ENCODE measurements around the gene DLG2.

The DLG2 gene

GRCh38 chr11:84140386-84141169, 1486.6 kb downstream of the DLG2 start:
- H3K4me1 Mint-ChIP-seq, result peaks cover 17% of the 10 kb centered on the region
- H3K27me3 Mint-ChIP-seq (ENCODE audit: low read depth), result no peaks in the 10 kb centered on the region

GRCh38 chr11:84137960-84138359, 1489.2 kb downstream of the DLG2 start:
- peaks cover 17% of the 10 kb centered on the region for H3K4me1 Mint-ChIP-seq
- TF ChIP-seq, protein P1, sequence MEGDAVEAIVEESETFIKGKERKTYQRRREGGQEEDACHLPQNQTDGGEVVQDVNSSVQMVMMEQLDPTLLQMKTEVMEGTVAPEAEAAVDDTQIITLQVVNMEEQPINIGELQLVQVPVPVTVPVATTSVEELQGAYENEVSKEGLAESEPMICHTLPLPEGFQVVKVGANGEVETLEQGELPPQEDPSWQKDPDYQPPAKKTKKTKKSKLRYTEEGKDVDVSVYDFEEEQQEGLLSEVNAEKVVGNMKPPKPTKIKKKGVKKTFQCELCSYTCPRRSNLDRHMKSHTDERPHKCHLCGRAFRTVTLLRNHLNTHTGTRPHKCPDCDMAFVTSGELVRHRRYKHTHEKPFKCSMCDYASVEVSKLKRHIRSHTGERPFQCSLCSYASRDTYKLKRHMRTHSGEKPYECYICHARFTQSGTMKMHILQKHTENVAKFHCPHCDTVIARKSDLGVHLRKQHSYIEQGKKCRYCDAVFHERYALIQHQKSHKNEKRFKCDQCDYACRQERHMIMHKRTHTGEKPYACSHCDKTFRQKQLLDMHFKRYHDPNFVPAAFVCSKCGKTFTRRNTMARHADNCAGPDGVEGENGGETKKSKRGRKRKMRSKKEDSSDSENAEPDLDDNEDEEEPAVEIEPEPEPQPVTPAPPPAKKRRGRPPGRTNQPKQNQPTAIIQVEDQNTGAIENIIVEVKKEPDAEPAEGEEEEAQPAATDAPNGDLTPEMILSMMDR (IDR thresholded peaks at IDR 0.05; ENCODE audit: unreplicated experiment in 3 of 3), result no peak

More at GRCh38 chr11:84140386-84141169, 1486.6 kb downstream of the DLG2 start:
- TF ChIP-seq, protein P1 (IDR thresholded peaks at IDR 0.05; ENCODE audit: unreplicated experiment in 3 of 3), result no peak
- H3K4me3 Mint-ChIP-seq, result no peak overlapping the region
- H3K27ac Mint-ChIP-seq, result no peak overlapping the region
- H3K9me3 Mint-ChIP-seq, result no peaks in the 10 kb centered on the region
- H3K36me3 Mint-ChIP-seq (ENCODE audit: low read depth), result no peaks in the 10 kb centered on the region

DNA sequence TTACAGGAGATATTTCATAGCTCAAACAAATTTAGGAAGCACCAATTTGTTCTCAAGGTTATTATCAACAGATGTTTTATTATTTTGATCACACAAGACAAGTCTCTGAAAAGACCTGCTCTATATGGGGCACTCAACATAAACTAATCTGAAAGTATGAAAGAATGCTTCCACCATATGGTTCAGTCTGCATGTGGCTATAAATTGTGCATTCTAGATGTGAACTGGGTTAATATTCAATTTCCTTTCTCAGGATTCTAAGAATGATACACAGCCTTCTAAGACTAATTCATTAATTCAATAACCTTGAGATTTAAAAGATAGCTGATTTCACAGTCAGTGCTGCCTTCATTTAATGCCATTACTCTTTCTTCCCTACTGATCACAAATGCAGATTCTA, 1489.6 kb downstream of the DLG2 start:
- Mint-ChIP-seq H3K27me3 (ENCODE audit: low read depth) (no peaks in the 10 kb centered on the region), H3K27ac (peak overlapping the region; percentile 8 to 44 (median 37)), H3K9me3 (no peaks in the 10 kb centered on the region), H3K4me3 (no peak overlapping the region), H3K36me3 (ENCODE audit: low read depth) (no peaks in the 10 kb centered on the region), H3K4me1 (peaks cover 17% of the 10 kb centered on the region)
- TF ChIP-seq, protein P1 (IDR thresholded peaks at IDR 0.05; ENCODE audit: unreplicated experiment in 3 of 3), result no peak

More at GRCh38 chr11:84137960-84138359, 1489.2 kb downstream of the DLG2 start:
- Mint-ChIP-seq H3K4me3 (no peak overlapping the region), H3K36me3 (ENCODE audit: low read depth) (no peaks in the 10 kb centered on the region), H3K27me3 (ENCODE audit: low read depth) (no peaks in the 10 kb centered on the region), H3K27ac (peak overlapping the region in 1 of 3 experiments; percentile 8), H3K9me3 (no peaks in the 10 kb centered on the region)

- H3K27me3 Mint-ChIP-seq (ENCODE audit: low read depth), result no peaks in the 10 kb centered on the region
- H3K4me1 Mint-ChIP-seq, result peaks cover 17% of the 10 kb centered on the region
- no peaks in the 10 kb centered on the region for H3K36me3 Mint-ChIP-seq (ENCODE audit: low read depth)
- peak overlapping the region; percentile 5 to 44 (median 37) for H3K27ac Mint-ChIP-seq
- no peak overlapping the region for H3K4me3 Mint-ChIP-seq
- no peaks in the 10 kb centered on the region for H3K9me3 Mint-ChIP-seq
- TF ChIP-seq, protein P1 (IDR thresholded peaks at IDR 0.05; ENCODE audit: unreplicated experiment in 3 of 3), result no peak
These were observed 1490.2 kb downstream of the DLG2 start for GRCh38 chr11:84136926-84137325.

GRCh38 chr11:84130646-84131427, 1496.3 kb downstream of the DLG2 start:
- Mint-ChIP-seq H3K36me3 (ENCODE audit: low read depth) (no peaks in the 10 kb centered on the region), H3K4me1 (peaks cover 19% of the 10 kb centered on the region), H3K4me3 (no peak overlapping the region), H3K27me3 (ENCODE audit: low read depth) (no peaks in the 10 kb centered on the region), H3K9me3 (no peaks in the 10 kb centered on the region), H3K27ac (no peak overlapping the region)
- TF ChIP-seq, protein P1 (IDR thresholded peaks at IDR 0.05; ENCODE audit: unreplicated experiment in 3 of 3), result no peak

All from nephron (organoid).